K562 (cell line): ENCODE measurements around the gene FRAT1. TPM values are rescaled to one million over a fixed set of nuclear protein-coding genes. Genes with fewer than 3 reads are reported as not detected.
A peak's percentile ranks its signal among the peaks of the same experiment; 100 is the strongest.

Experiments used
- CBFB ChIP-seq: sonication (generic); formaldehyde crosslinking; IDR thresholded peaks from 2 replicates; pipeline ENCODE4 v1.4.0; 2020; ENCODE audit warnings: mild to moderate bottlenecking, missing genetic modification reagents
- CTBP1 ChIP-seq: fragments of 450-650 bp; IDR thresholded peaks from 2 replicates; pipeline ENCODE4 v1.6.1; 2016; ENCODE audit warnings: borderline replicate concordance
- CXXC5 ChIP-seq: fragments of 250-450 bp; sonication (Bioruptor Pico); IDR thresholded peaks from 2 replicates; pipeline ENCODE4 v1.8.0; 2022; ENCODE audit warnings: inconsistent platforms, mild to moderate bottlenecking, moderate library complexity
- FOSL1 ChIP-seq: fragments of 200-800 bp; sonication (Bioruptor generic); conservative IDR thresholded peaks from 2 replicates; pipeline ENCODE4 v1.6.1; 2016; ENCODE audit warnings: missing genetic modification characterization, missing compliant biosample characterization
- FOXP1 ChIP-seq: sonication (generic); formaldehyde crosslinking; IDR thresholded peaks from 2 replicates; pipeline ENCODE4 v1.8.0; 2022; ENCODE audit warnings: mild to moderate bottlenecking, missing genetic modification reagents
- GABPA ChIP-seq: fragments of 200-800 bp; sonication (Bioruptor generic); conservative IDR thresholded peaks from 2 replicates; pipeline ENCODE4 v1.6.1; 2016; ENCODE audit warnings: low read depth, missing genetic modification characterization, missing compliant biosample characterization
- MEF2A ChIP-seq: IDR thresholded peaks from 2 replicates; pipeline ENCODE4 v1.6.1; 2011; ENCODE audit warnings: low read depth, mild to moderate bottlenecking, low read length, moderate library complexity; ENCODE audit not compliant: control insufficient read depth
- RBM25 ChIP-seq: fragments of 200-400 bp; formaldehyde crosslinking; IDR thresholded peaks from 2 replicates; pipeline ENCODE4 v1.6.1; 2018; ENCODE audit warnings: low read length, low read depth, moderate library complexity; ENCODE audit not compliant: severe bottlenecking
- TAF7 ChIP-seq: fragments of 450-650 bp; IDR thresholded peaks from 2 replicates; pipeline ENCODE4 v1.6.1; 2016; ENCODE audit warnings: missing genetic modification characterization, missing compliant biosample characterization
- polyA plus RNA-seq, 8 experiments: library from polyadenylated mRNA; depleted of rRNA in 4 of 8; stranded (reverse) in 5 of 8; unstranded in 3 of 8; fragments of >200 nt; fragmentation: Nextera tagmentation in 2 of 8; fragmentation: Illumina TruSeq in 1 of 8; extraction: Ambion mirVana in 2 of 8; extraction: Trizol in 1 of 8; gene quantifications; 2 replicates each; pipeline versions ENCODE4 v1.2.1 to v1.2.3, GENCODE V29; 2011 to 2014; ENCODE audit warnings: inconsistent platforms in 1 of 8, missing spikeins in 1 of 8
- total RNA-seq, 7 experiments: library from RNA; depleted of rRNA in 6 of 7; stranded (reverse); fragments of >200 nt in 6 of 7; fragmentation: Illumina TruSeq in 2 of 7; extraction: Trizol in 2 of 7; gene quantifications; 2 replicates each; pipeline versions ENCODE4 v1.2.1 to v1.2.3, GENCODE V29; 2011 to 2021; ENCODE audit warnings: low replicate concordance in 1 of 7
- TF ChIP-seq, protein P1 (sequence below), 2 experiments: fragments of 450-650 bp in 1 of 2; sonication (generic) in 1 of 2; formaldehyde crosslinking in 1 of 2; IDR thresholded peaks; 2 replicates each; pipeline versions ENCODE4 v1.7.1 to v1.9.0; 2016 to 2022; ENCODE audit warnings: inconsistent platforms in 1 of 2, mild to moderate bottlenecking in 1 of 2, missing genetic modification reagents in 1 of 2
- TF ChIP-seq, protein P2 (sequence below): sonication (generic); IDR thresholded peaks from 2 replicates; pipeline ENCODE4 v1.6.1; 2016

The FRAT1 gene
- total and polyA plus RNA-seq, 9 of the 15 experiments (the other 6 are each of a cell fraction or from before 2014, with no cell fraction given) = 0.11 to 4.6 (median 1.4) TPM

DNA sequence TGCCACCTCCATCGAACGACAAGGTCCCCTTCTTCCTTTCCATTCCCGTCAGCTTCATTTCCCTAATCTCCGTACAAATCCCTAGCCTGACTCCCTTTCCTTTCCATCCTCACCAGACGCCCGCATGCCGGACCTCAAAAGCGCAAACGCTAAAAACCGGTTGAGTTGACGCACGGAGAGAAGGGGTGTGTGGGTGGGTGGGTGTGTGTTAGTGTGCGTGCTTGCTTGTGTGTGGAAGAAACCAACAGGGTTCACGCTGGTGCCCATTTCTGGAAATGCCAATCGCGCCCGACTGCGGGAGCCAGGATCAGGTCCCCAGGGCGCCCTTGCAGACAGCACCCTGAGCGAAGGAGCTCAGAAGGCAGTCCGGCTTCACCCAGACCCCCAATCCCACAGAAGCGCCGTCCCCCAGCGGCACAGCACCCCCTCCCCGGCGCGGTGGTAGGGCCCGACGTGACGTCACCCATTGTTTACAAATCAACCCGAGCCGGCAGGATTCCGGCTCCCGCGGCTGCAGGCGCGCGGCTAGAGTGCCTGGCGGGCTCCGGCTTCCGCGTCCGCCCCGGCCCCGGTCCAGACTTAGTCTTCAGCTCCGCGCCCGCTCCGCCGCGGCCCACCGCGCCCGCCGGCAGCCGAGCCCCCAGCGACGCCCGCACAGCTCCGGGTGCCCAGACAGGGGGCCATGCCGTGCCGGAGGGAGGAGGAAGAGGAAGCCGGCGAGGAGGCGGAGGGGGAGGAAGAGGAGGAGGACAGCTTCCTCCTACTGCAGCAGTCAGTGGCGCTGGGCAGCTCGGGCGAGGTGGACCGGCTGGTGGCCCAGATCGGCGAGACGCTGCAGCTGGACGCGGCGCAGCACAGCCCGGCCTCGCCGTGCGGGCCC lies at the start of gene FRAT1 (continued):
- TF ChIP-seq, protein P1, sequence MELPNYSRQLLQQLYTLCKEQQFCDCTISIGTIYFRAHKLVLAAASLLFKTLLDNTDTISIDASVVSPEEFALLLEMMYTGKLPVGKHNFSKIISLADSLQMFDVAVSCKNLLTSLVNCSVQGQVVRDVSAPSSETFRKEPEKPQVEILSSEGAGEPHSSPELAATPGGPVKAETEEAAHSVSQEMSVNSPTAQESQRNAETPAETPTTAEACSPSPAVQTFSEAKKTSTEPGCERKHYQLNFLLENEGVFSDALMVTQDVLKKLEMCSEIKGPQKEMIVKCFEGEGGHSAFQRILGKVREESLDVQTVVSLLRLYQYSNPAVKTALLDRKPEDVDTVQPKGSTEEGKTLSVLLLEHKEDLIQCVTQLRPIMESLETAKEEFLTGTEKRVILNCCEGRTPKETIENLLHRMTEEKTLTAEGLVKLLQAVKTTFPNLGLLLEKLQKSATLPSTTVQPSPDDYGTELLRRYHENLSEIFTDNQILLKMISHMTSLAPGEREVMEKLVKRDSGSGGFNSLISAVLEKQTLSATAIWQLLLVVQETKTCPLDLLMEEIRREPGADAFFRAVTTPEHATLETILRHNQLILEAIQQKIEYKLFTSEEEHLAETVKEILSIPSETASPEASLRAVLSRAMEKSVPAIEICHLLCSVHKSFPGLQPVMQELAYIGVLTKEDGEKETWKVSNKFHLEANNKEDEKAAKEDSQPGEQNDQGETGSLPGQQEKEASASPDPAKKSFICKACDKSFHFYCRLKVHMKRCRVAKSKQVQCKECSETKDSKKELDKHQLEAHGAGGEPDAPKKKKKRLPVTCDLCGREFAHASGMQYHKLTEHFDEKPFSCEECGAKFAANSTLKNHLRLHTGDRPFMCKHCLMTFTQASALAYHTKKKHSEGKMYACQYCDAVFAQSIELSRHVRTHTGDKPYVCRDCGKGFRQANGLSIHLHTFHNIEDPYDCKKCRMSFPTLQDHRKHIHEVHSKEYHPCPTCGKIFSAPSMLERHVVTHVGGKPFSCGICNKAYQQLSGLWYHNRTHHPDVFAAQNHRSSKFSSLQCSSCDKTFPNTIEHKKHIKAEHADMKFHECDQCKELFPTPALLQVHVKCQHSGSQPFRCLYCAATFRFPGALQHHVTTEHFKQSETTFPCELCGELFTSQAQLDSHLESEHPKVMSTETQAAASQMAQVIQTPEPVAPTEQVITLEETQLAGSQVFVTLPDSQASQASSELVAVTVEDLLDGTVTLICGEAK (IDR thresholded peaks at IDR 0.05) = 0 out of 2 replicates have a peak, but pooled peaks have one; percentile 20
- TF ChIP-seq, protein P1 (CRISPR knock-in tag; IDR thresholded peaks at IDR 0.05) = no peak
- TF ChIP-seq, protein P2, sequence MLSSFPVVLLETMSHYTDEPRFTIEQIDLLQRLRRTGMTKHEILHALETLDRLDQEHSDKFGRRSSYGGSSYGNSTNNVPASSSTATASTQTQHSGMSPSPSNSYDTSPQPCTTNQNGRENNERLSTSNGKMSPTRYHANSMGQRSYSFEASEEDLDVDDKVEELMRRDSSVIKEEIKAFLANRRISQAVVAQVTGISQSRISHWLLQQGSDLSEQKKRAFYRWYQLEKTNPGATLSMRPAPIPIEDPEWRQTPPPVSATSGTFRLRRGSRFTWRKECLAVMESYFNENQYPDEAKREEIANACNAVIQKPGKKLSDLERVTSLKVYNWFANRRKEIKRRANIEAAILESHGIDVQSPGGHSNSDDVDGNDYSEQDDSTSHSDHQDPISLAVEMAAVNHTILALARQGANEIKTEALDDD = no peak
- TF ChIP-seq CBFB = no peak
- TF ChIP-seq MEF2A = no peak
- no peak for TF ChIP-seq RBM25
- TF ChIP-seq TAF7 (tag) = no peak
- peak; percentile 69 for TF ChIP-seq GABPA
- peak; percentile 65; the same call in 1 of the 2 replicates for TF ChIP-seq FOXP1 (CRISPR knock-in tag)
- TF ChIP-seq CTBP1 = peak; percentile 28; the same call in 1 of the 2 replicates
- TF ChIP-seq CXXC5 (CRISPR knock-in tag) = peak; percentile 31; the same call in 1 of the 2 replicates
- TF ChIP-seq FOSL1 (tag) = peak; percentile 66
